ENCODE data around the gene UROD.
"Not testable (repeated sequence)": the region's sequence is repeated elsewhere in the genome, so short reads cannot be mapped to it uniquely, and the experiment has no call there.

The UROD gene

GRCh38 chr1:45044916-45045315 is 32.9 kb downstream of the UROD start:
- FAIRE-seq: no peak

GRCh38 chr1:45047032-45047431 is 35.0 kb downstream of the UROD start:
- no peak for FAIRE-seq

GRCh38 chr1:45051005-45051772 is 39.1 kb downstream of the UROD start:
- FAIRE-seq: no peak

- FAIRE-seq: no peak
Observed at GRCh38 chr1:45057542-45057941, 45.5 kb downstream of the UROD start.

- no peak for FAIRE-seq
Observed at GRCh38 chr1:45059829-45060228, 47.8 kb downstream of the UROD start.

- FAIRE-seq: not testable (repeated sequence)
Observed at GRCh38 chr1:45062463-45062862, 50.4 kb downstream of the UROD start.

- no peak for FAIRE-seq
Observed at GRCh38 chr1:45065083-45065482, 53.0 kb downstream of the UROD start.
